ENCODE measurements around the gene POLK.

- no peak for TF ChIP-seq POLR2AphosphoS5 (IDR thresholded peaks at IDR 0.05)
- no peak for TF ChIP-seq CTCF (IDR thresholded peaks at IDR 0.05)
Observed at GRCh38 chr5:75529185-75529584, 17.5 kb downstream of the POLK start.

Measured in suprapubic skin (tissue), 3 donors.